GM23338 (cell line): ENCODE results near the gene TFDP1. TPM values are rescaled to one million over a fixed set of nuclear protein-coding genes. Genes with fewer than 3 reads are reported as not detected.

Source experiments
- ATAC-seq: fragments of 200-7000 bp; cut with Tn5 transposase; 3 replicates; pipeline ENCODE4 v1.9.1; 2020
- DNase-seq: peaks from one replicate; pipeline ENCODE4 v3.0.0-alpha.2; 2015; ENCODE audit warnings: low spot score
- H2AFZ ChIP-seq: fragments of 200-600 bp; sonication (generic); 2 replicates; pipeline ENCODE4 v1.8.0; 2016; ENCODE audit warnings: antibody characterized with exemption, mild to moderate bottlenecking, moderate library complexity
- H3F3A ChIP-seq: fragments of 200-600 bp; sonication (generic); replicated peaks from 2 replicates; pipeline ENCODE4 v1.8.0; 2017; ENCODE audit warnings: antibody characterized with exemption, mixed run types, low read depth
- H3K27ac ChIP-seq: fragments of 200-600 bp; sonication (generic); 2 replicates; pipeline ENCODE4 v1.6.1; 2016; ENCODE audit warnings: low read depth
- H3K27me3 ChIP-seq: fragments of 200-600 bp; sonication (generic); 2 replicates; pipeline ENCODE4 v1.8.0; 2016; ENCODE audit warnings: mild to moderate bottlenecking, mixed run types, moderate library complexity; ENCODE audit not compliant: insufficient read depth
- H3K36me3 ChIP-seq: fragments of 200-600 bp; sonication (generic); 2 replicates; pipeline ENCODE4 v1.8.0; 2016; ENCODE audit warnings: mild to moderate bottlenecking; ENCODE audit not compliant: insufficient read depth
- H3K4me1 ChIP-seq: fragments of 200-600 bp; sonication (generic); 2 replicates; pipeline ENCODE4 v1.8.0; 2016; ENCODE audit warnings: mild to moderate bottlenecking, moderate library complexity; ENCODE audit not compliant: insufficient read depth
- H3K4me2 ChIP-seq: fragments of 200-600 bp; sonication (generic); 2 replicates; pipeline ENCODE4 v1.7.1; 2017; ENCODE audit warnings: mixed run types
- H3K4me3 ChIP-seq: fragments of 200-600 bp; sonication (generic); 2 replicates; pipeline ENCODE4 v1.6.1; 2016; ENCODE audit warnings: mixed run types
- H3K79me2 ChIP-seq: fragments of 200-600 bp; sonication (generic); replicated peaks from 2 replicates; pipeline ENCODE4 v1.8.0; 2017; ENCODE audit warnings: mild to moderate bottlenecking; ENCODE audit not compliant: insufficient read depth
- H3K9me2 ChIP-seq: fragments of 200-600 bp; sonication (generic); 2 replicates; pipeline ENCODE4 v1.8.0; 2017; ENCODE audit not compliant: insufficient read depth
- H4K20me1 ChIP-seq: fragments of 200-600 bp; sonication (generic); replicated peaks from 2 replicates; pipeline ENCODE4 v1.8.0; 2017; ENCODE audit warnings: mild to moderate bottlenecking; ENCODE audit not compliant: insufficient read depth
- H3K27ac Mint-ChIP-seq: 2 replicates; pipeline ENCODE4 v1.8.0; 2020; ENCODE audit warnings: inconsistent platforms, mild to moderate bottlenecking, moderate library complexity, mixed read lengths
- H3K27me3 Mint-ChIP-seq: 3 replicates; pipeline ENCODE4 v1.8.0; 2022; ENCODE audit warnings: low read depth, mild to moderate bottlenecking, moderate library complexity, mixed read lengths, inconsistent platforms; ENCODE audit not compliant: insufficient read depth, poor library complexity
- H3K36me3 Mint-ChIP-seq: 3 replicates; pipeline ENCODE4 v1.8.0; 2021; ENCODE audit warnings: low read depth, mild to moderate bottlenecking, inconsistent platforms, moderate library complexity, mixed read lengths
- H3K4me1 Mint-ChIP-seq: 3 replicates; pipeline ENCODE4 v1.8.0; 2020; ENCODE audit warnings: mild to moderate bottlenecking, inconsistent platforms, mixed read lengths
- H3K4me3 Mint-ChIP-seq: 3 replicates; pipeline ENCODE4 v1.8.0; 2021; ENCODE audit warnings: moderate library complexity, mild to moderate bottlenecking, inconsistent platforms, mixed read lengths
- H3K9me3 Mint-ChIP-seq: 3 replicates; pipeline ENCODE4 v1.8.0; 2020; ENCODE audit warnings: moderate library complexity, mild to moderate bottlenecking, inconsistent platforms, mixed read lengths
- CREB1 ChIP-seq: fragments of 250-450 bp; sonication (Bioruptor Pico); IDR thresholded peaks from 2 replicates; pipeline ENCODE4 v1.5.0; 2020; ENCODE audit warnings: low read depth, mild to moderate bottlenecking, moderate library complexity
- ETS1 ChIP-seq: IDR thresholded peaks from 2 replicates; pipeline ENCODE4 v1.6.1; 2016; ENCODE audit warnings: antibody characterized with exemption
- JUNB ChIP-seq: IDR thresholded peaks from one replicate; pipeline ENCODE4 v1.6.1; 2016; ENCODE audit warnings: antibody characterized with exemption; ENCODE audit not compliant: unreplicated experiment
- NANOG ChIP-seq: IDR thresholded peaks from 2 replicates; pipeline ENCODE4 v1.6.1; 2016; ENCODE audit warnings: antibody characterized with exemption, borderline replicate concordance
- POLR2AphosphoS5 ChIP-seq: IDR thresholded peaks from 2 replicates; pipeline ENCODE4 v1.6.1; 2016; ENCODE audit warnings: antibody characterized with exemption, low read depth
- REST ChIP-seq: IDR thresholded peaks from one replicate; pipeline ENCODE4 v1.6.1; 2018; ENCODE audit warnings: antibody characterized with exemption; ENCODE audit not compliant: unreplicated experiment
- STAT1 ChIP-seq: IDR thresholded peaks from one replicate; pipeline ENCODE4 v1.6.1; 2016; ENCODE audit warnings: antibody characterized with exemption; ENCODE audit not compliant: unreplicated experiment
- ZNF114 ChIP-seq: fragments of 250-450 bp; sonication (Bioruptor Pico); IDR thresholded peaks from 2 replicates; pipeline ENCODE4 v1.5.0; 2020; ENCODE audit warnings: mild to moderate bottlenecking, moderate library complexity
- ZNF331 ChIP-seq: fragments of 250-450 bp; sonication (Bioruptor Pico); IDR thresholded peaks from 2 replicates; pipeline ENCODE4 v1.5.0; 2020; ENCODE audit warnings: low read depth, mild to moderate bottlenecking, moderate library complexity
- ZNF462 ChIP-seq: fragments of 250-450 bp; sonication (Bioruptor Pico); IDR thresholded peaks from 2 replicates; pipeline ENCODE4 v1.5.0; 2020; ENCODE audit warnings: mild to moderate bottlenecking, moderate library complexity
- polyA plus RNA-seq: library from polyadenylated mRNA; unstranded; fragments of >200 nt; fragmentation: Nextera tagmentation; extraction: Ambion mirVana; gene quantifications from 2 replicates; pipeline ENCODE4 v1.2.1, GENCODE V29; 2016
- total RNA-seq: library from RNA; depleted of rRNA; stranded (reverse); fragments of >200 nt; shearing (Covaris generic); gene quantifications from 2 replicates; pipeline ENCODE4 v1.2.3, GENCODE V29; 2014

TFDP1 gene
- total and polyA plus RNA-seq, 2 experiments from 2014 or later: 42.9 to 80.0 TPM

- Histone ChIP-seq H3K27ac (no peak overlapping the region), H3K4me3 (no peak overlapping the region), H3F3A (peaks cover 11% of the 10 kb centered on the region; the same call in 1 of the 2 replicates), H3K27me3 (no peaks in the 10 kb centered on the region), H3K9me2 (no peaks in the 10 kb centered on the region), H2AFZ (no peak overlapping the region), H4K20me1 (peaks cover 3% of the 10 kb centered on the region), H3K4me2 (no peak overlapping the region), H3K4me1 (no peaks in the 10 kb centered on the region), H3K36me3 (no peaks in the 10 kb centered on the region), H3K79me2 (0 out of 2 replicates have a peak, but pooled peaks cover 9% of the 10 kb centered on the region)
- TF ChIP-seq ETS1 (no peak), JUNB (no peak)
- Mint-ChIP-seq H3K27ac (no peak overlapping the region), H3K9me3 (no peaks in the 10 kb centered on the region), H3K4me3 (no peak overlapping the region), H3K4me1 (peaks cover 9% of the 10 kb centered on the region), H3K27me3 (peaks cover 5% of the 10 kb centered on the region), H3K36me3 (peaks cover 18% of the 10 kb centered on the region)
- DNase-seq (no peak), ATAC-seq (no peak)
Measured at GRCh38 chr13:113539822-113540221, 44.7 kb upstream of the TFDP1 start.

- ATAC-seq: no peak
- no peak overlapping the region for H3K4me3 Mint-ChIP-seq
- TF ChIP-seq NANOG (no peak), ZNF462 (CRISPR knock-in tag) (no peak), STAT1 (no peak), ZNF331 (CRISPR knock-in tag) (no peak), CREB1 (CRISPR knock-in tag) (no peak), POLR2AphosphoS5 (no peak), ZNF114 (CRISPR knock-in tag) (no peak), REST (no peak), JUNB (no peak)
Measured at GRCh38 chr13:113540523-113540922, 44.0 kb upstream of the TFDP1 start.

More at GRCh38 chr13:113540523-113540922, 44.0 kb upstream of the TFDP1 start:
- Mint-ChIP-seq H3K4me1 (peaks cover 11% of the 10 kb centered on the region), H3K27me3 (peaks cover 12% of the 10 kb centered on the region), H3K27ac (no peak overlapping the region), H3K9me3 (no peaks in the 10 kb centered on the region), H3K36me3 (peaks cover 12% of the 10 kb centered on the region)
- H2AFZ ChIP-seq: no peak overlapping the region
- no peak overlapping the region for H3K4me3 ChIP-seq
- no peak overlapping the region for H3K27ac ChIP-seq
- H4K20me1 ChIP-seq: peaks cover 3% of the 10 kb centered on the region
- no peak for DNase-seq
- H3K4me1 ChIP-seq: no peaks in the 10 kb centered on the region
- H3K4me2 ChIP-seq: no peak overlapping the region
- H3K27me3 ChIP-seq: no peaks in the 10 kb centered on the region
- H3K36me3 ChIP-seq: no peaks in the 10 kb centered on the region
- peaks cover 11% of the 10 kb centered on the region; the same call in 1 of the 2 replicates for H3F3A ChIP-seq
- H3K79me2 ChIP-seq: peaks cover 15% of the 10 kb centered on the region
- no peaks in the 10 kb centered on the region for H3K9me2 ChIP-seq
